IMR-90 (cell line): ENCODE measurements around the gene TMEM41A. TPM values are rescaled to one million over a fixed set of nuclear protein-coding genes. Genes with fewer than 3 reads are reported as not detected.

ENCODE experiments used
- ATAC-seq: fragments of 200-7000 bp; cut with Tn5 transposase; 2 replicates; pipeline ENCODE4 v1.9.1; 2020; ENCODE audit warnings: low read depth, mild to moderate bottlenecking, moderate library complexity
- BruUV-seq: library from RNA; stranded (reverse); fragments of 400-500 nt; replicated peaks from 2 replicates; lab custom pipeline; 2021; lab: Mats Ljungman, UMichigan
- CTCF ChIA-PET: fragments of 300-600 bp; formaldehyde crosslinking; extraction: SDS; loops from one replicate; lab custom pipeline; 2021; ENCODE audit warnings: antibody characterized with exemption; lab: Yijun Ruan, JAX
- POLR2A ChIA-PET: fragments of 300-600 bp; sonication (Branson Sonifier 250); formaldehyde crosslinking; loops from one replicate; lab custom pipeline; 2022; ENCODE audit warnings: antibody characterized with exemption; ENCODE audit not compliant: unreplicated experiment; lab: Charles Lee
- DNase-seq: peaks from one replicate; pipeline ENCODE4 v3.0.0; 2013
- H2AFZ ChIP-seq: replicated peaks from 2 replicates; pipeline ENCODE3; 2013; ENCODE audit warnings: low read length, mild to moderate bottlenecking; ENCODE audit not compliant: poor library complexity
- H2AK5ac ChIP-seq: 2 replicates; pipeline ENCODE4 v1.6.1; 2013; ENCODE audit warnings: low read depth, low read length, inconsistent platforms
- H2AK9ac ChIP-seq: replicated peaks from 2 replicates; pipeline ENCODE3; 2013; ENCODE audit warnings: mild to moderate bottlenecking, low read depth, low read length, moderate library complexity; ENCODE audit not compliant: poor library complexity
- H2BK120ac ChIP-seq: 2 replicates; pipeline ENCODE4 v1.6.1; 2013; ENCODE audit warnings: low read depth, low read length, inconsistent platforms
- H2BK15ac ChIP-seq: 3 replicates; pipeline ENCODE4 v1.6.1; 2013; ENCODE audit warnings: low read depth, low read length, inconsistent platforms
- H2BK20ac ChIP-seq: 2 replicates; pipeline ENCODE4 v1.6.1; 2013; ENCODE audit warnings: low read depth, mild to moderate bottlenecking, inconsistent platforms, low read length, moderate library complexity
- H2BK5ac ChIP-seq: 2 replicates; pipeline ENCODE4 v1.6.1; 2013; ENCODE audit warnings: mild to moderate bottlenecking, low read depth, low read length, inconsistent platforms; ENCODE audit not compliant: poor library complexity, severe bottlenecking
- H3K14ac ChIP-seq: replicated peaks from 2 replicates; pipeline ENCODE4 v1.6.1; 2013; ENCODE audit warnings: low read depth, low read length, inconsistent platforms
- H3K18ac ChIP-seq: 2 replicates; pipeline ENCODE4 v1.6.1; 2013; ENCODE audit warnings: low read depth, low read length, control low read depth
- H3K23ac ChIP-seq: 2 replicates; pipeline ENCODE4 v1.6.1; 2013; ENCODE audit warnings: low read depth, low read length, inconsistent platforms
- H3K27ac ChIP-seq: 2 replicates; pipeline ENCODE4 v1.5.1; 2013; ENCODE audit warnings: mild to moderate bottlenecking, control low read depth, low read length; ENCODE audit not compliant: insufficient read depth
- H3K27me3 ChIP-seq: 2 replicates; pipeline ENCODE4 v1.6.1; 2013; ENCODE audit warnings: low read length; ENCODE audit not compliant: control insufficient read depth, insufficient read depth
- H3K36me3 ChIP-seq: 2 replicates; pipeline ENCODE4 v1.6.1; 2013; ENCODE audit warnings: low read length, mixed read lengths; ENCODE audit not compliant: control insufficient read depth, insufficient read depth
- H3K4ac ChIP-seq: 2 replicates; pipeline ENCODE4 v1.6.1; 2013; ENCODE audit warnings: low read depth, low read length, inconsistent platforms
- H3K4me1 ChIP-seq: 2 replicates; pipeline ENCODE4 v1.6.1; 2013; ENCODE audit warnings: low read length, mixed read lengths; ENCODE audit not compliant: control insufficient read depth, insufficient read depth
- H3K4me2 ChIP-seq: 2 replicates; pipeline ENCODE4 v1.6.1; 2013; ENCODE audit warnings: low read depth, mild to moderate bottlenecking, control low read depth, low read length, moderate library complexity
- H3K4me3 ChIP-seq: 2 replicates; pipeline ENCODE4 v1.5.1; 2013; ENCODE audit warnings: low read depth, mild to moderate bottlenecking, control low read depth, low read length, moderate library complexity; ENCODE audit not compliant: insufficient read depth
- H3K56ac ChIP-seq: 2 replicates; pipeline ENCODE4 v1.6.1; 2013; ENCODE audit warnings: low read length, inconsistent platforms; ENCODE audit not compliant: insufficient read depth; ENCODE audit errors: extremely low read depth
- H3K79me1 ChIP-seq, 2 experiments: 2 replicates each; pipeline ENCODE4 v1.6.1; 2013; ENCODE audit warnings: low read length in 2 of 2, inconsistent platforms in 1 of 2, low read depth in 1 of 2
- H3K9ac ChIP-seq: 2 replicates; pipeline ENCODE4 v1.6.1; 2013; ENCODE audit warnings: low read depth, low read length, control low read depth
- H3K9me1 ChIP-seq: 2 replicates; pipeline ENCODE4 v1.6.1; 2013; ENCODE audit warnings: low read length, inconsistent platforms; ENCODE audit not compliant: insufficient read depth
- H3K9me3 ChIP-seq: 2 replicates; pipeline ENCODE4 v1.6.1; 2013; ENCODE audit warnings: low read length; ENCODE audit not compliant: control insufficient read depth, insufficient read depth
- H4K20me1 ChIP-seq: 2 replicates; pipeline ENCODE4 v1.6.1; 2013; ENCODE audit warnings: low read length, inconsistent platforms; ENCODE audit not compliant: insufficient read depth
- H4K5ac ChIP-seq: 2 replicates; pipeline ENCODE4 v1.6.1; 2013; ENCODE audit warnings: mild to moderate bottlenecking, low read depth, low read length, control low read depth
- H4K8ac ChIP-seq, 2 experiments: 2 replicates each; pipeline ENCODE4 v1.6.1; 2013; ENCODE audit warnings: low read depth in 2 of 2, low read length in 2 of 2, control low read depth in 1 of 2, inconsistent platforms in 1 of 2
- H4K91ac ChIP-seq: 2 replicates; pipeline ENCODE4 v1.6.1; 2013; ENCODE audit warnings: low read depth, low read length, inconsistent platforms; ENCODE audit not compliant: insufficient read depth
- BHLHE40 ChIP-seq: fragments of 150-350 bp; IDR thresholded peaks from 2 replicates; pipeline ENCODE4 v1.6.1; 2016; ENCODE audit warnings: mild to moderate bottlenecking, low read depth, low read length
- CEBPB ChIP-seq: IDR thresholded peaks from 2 replicates; pipeline ENCODE4 v1.6.1; 2012; ENCODE audit warnings: low read depth, low read length, improper control_type of control experiment
- CHD1 ChIP-seq: IDR thresholded peaks from 2 replicates; pipeline ENCODE4 v1.6.1; 2012; ENCODE audit warnings: low read depth, low read length, improper control_type of control experiment
- FOS ChIP-seq: fragments of 150-350 bp; IDR thresholded peaks from 2 replicates; pipeline ENCODE4 v1.6.1; 2016; ENCODE audit warnings: low read depth, low read length
- MAFK ChIP-seq: IDR thresholded peaks from 2 replicates; pipeline ENCODE4 v1.6.1; 2012; ENCODE audit warnings: low read depth, low read length, improper control_type of control experiment
- MAZ ChIP-seq: IDR thresholded peaks from 2 replicates; pipeline ENCODE4 v1.6.1; 2012; ENCODE audit warnings: low read depth, mild to moderate bottlenecking, low read length, improper control_type of control experiment, moderate library complexity, borderline replicate concordance
- MXI1 ChIP-seq: IDR thresholded peaks from 2 replicates; pipeline ENCODE4 v1.6.1; 2012; ENCODE audit warnings: low read depth, mild to moderate bottlenecking, low read length, moderate library complexity, borderline replicate concordance
- NFE2L2 ChIP-seq: fragments of 150-350 bp; IDR thresholded peaks from 2 replicates; pipeline ENCODE4 v1.6.1; 2016; ENCODE audit warnings: low read depth, mild to moderate bottlenecking, low read length
- POLR2A ChIP-seq: IDR thresholded peaks from 2 replicates; pipeline ENCODE4 v1.6.1; 2012; ENCODE audit warnings: mild to moderate bottlenecking, low read depth, low read length
- RAD21 ChIP-seq: IDR thresholded peaks from 2 replicates; pipeline ENCODE4 v1.6.1; 2012; ENCODE audit warnings: low read length, improper control_type of control experiment
- RCOR1 ChIP-seq: IDR thresholded peaks from 2 replicates; pipeline ENCODE4 v1.6.1; 2012; ENCODE audit warnings: mild to moderate bottlenecking, low read length, improper control_type of control experiment; ENCODE audit not compliant: insufficient replicate concordance
- RFX5 ChIP-seq: IDR thresholded peaks from 2 replicates; pipeline ENCODE4 v1.8.0; 2012; ENCODE audit warnings: low read depth, mild to moderate bottlenecking, low read length, moderate library complexity
- WGBS, 2 experiments: methylation state at CpG; one replicate each; pipeline versions ENCODE4 v1.1.5 to v1.1.7; 2013; ENCODE audit warnings: missing lambda C conversion rate in 2 of 2; ENCODE audit not compliant: insufficient read length in 1 of 2; ENCODE audit errors: extremely low coverage in 2 of 2; 5-methylcytosine and 5-hydroxymethylcytosine counted together
- dilution Hi-C: fragments of 300-500 bp; cut with HindIII; formaldehyde crosslinking; loops from one replicate; pipeline ENCODE4 v1.14.3; 2018; ENCODE audit warnings: low sequenced_read_pairs; ENCODE audit not compliant: unreplicated experiment
- in situ Hi-C: fragments of 300-500 bp; cut with MboI; formaldehyde crosslinking; loops from 3 replicates; pipeline ENCODE4 v1.14.3; 2019; ENCODE audit warnings: low sequenced_read_pairs, inconsistent platforms, mixed read lengths
- intact Hi-C: fragments of 100-400 bp; cut with micrococcal nuclease; formaldehyde crosslinking; loops from 2 replicates; pipeline ENCODE4 v1.10.0; 2022
- polyA plus RNA-seq, 3 experiments: library from polyadenylated mRNA; depleted of rRNA; stranded (reverse); fragments of >200 nt; gene quantifications; 2 replicates each; pipeline ENCODE4 v1.2.3, GENCODE V29; 2012; ENCODE audit warnings: low replicate concordance in 1 of 3
- total RNA-seq: library from RNA; depleted of rRNA; stranded (reverse); fragments of >200 nt; gene quantifications from 2 replicates; pipeline ENCODE4 v1.2.3, GENCODE V29; 2012
- TF ChIP-seq, protein P1 (sequence below): fragments of 150-350 bp; IDR thresholded peaks from 2 replicates; pipeline ENCODE4 v1.6.1; 2017; ENCODE audit warnings: mild to moderate bottlenecking, antibody characterized with exemption, low read length, low read depth
- TF ChIP-seq, protein P2 (sequence below): fragments of 150-350 bp; IDR thresholded peaks from 2 replicates; pipeline ENCODE4 v1.6.1; 2016; ENCODE audit warnings: low read depth, mild to moderate bottlenecking, low read length, moderate library complexity, borderline replicate concordance
- TF ChIP-seq, protein P3 (sequence below): conservative IDR thresholded peaks from 2 replicates; pipeline ENCODE4 v1.5.1; 2012; ENCODE audit warnings: mild to moderate bottlenecking, low read depth, low read length, improper control_type of control experiment

Gene TMEM41A
- total and polyA plus RNA-seq, 2 of the 4 experiments (the other 2 are of a cell fraction), result 10.6 to 12.5 TPM

DNA sequence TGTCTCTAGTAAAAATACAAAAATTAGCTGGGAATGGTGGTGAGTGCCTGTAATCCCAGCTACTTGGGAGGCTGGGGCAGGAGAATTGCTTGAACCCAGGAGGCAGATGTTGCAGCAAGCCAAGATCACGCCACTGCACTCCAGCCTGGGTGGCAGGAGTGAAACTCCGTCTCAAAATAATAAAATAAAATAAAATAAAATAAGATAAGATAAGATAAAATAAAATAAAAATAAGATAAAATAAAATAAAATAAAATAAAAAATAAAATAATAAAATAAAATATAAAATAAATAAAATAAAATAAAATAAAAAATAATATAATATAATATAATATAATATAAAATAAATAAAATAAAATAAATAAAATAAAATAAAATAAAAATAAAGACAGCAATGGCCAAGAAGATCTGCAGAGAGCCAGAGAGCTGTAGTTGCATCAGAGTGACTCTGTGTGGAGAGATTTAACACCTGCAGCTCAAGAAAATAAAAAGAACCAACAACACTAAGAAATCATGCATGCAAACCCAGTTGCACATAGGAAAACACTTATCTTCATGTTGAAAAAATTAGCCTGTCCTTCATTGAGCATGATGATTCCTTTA lies 27.6 kb upstream of the TMEM41A start:
- Histone ChIP-seq H3K9ac (no peak overlapping the region), H3K4ac (no peak overlapping the region), H4K20me1 (no peaks in the 10 kb centered on the region), H3K18ac (no peak overlapping the region), H3K79me1 (no peaks in the 10 kb centered on the region), H3K23ac (no peak overlapping the region), H4K91ac (no peak overlapping the region), H2BK5ac (no peak overlapping the region), H2AFZ (no peak overlapping the region), H4K8ac (no peak overlapping the region), H2AK9ac (no peak overlapping the region), H3K4me2 (no peak overlapping the region), H3K4me3 (no peak overlapping the region), H3K14ac (no peak overlapping the region), H3K27me3 (peaks cover 8% of the 10 kb centered on the region), H3K56ac (no peak overlapping the region), H3K9me3 (no peaks in the 10 kb centered on the region), H2AK5ac (no peak overlapping the region), H2BK15ac (no peak overlapping the region), H4K5ac (no peak overlapping the region), H2BK20ac (no peak overlapping the region), H3K36me3 (no peaks in the 10 kb centered on the region), H3K4me1 (no peaks in the 10 kb centered on the region), H3K9me1 (no peaks in the 10 kb centered on the region), H2BK120ac (no peak overlapping the region), H3K27ac (no peak overlapping the region)
- no TSS peak for BruUV-seq
- intact Hi-C loops, result no loop called here
- WGBS, 2 experiments, result no CpG with 5 or more reads among the region's 2 CpGs
- dilution Hi-C loops, result no loop called here
- in situ Hi-C loops, result no loop called here
- DNase-seq, result no peak
- ChIA-PET POLR2A (no interaction called here), CTCF (no interaction called here)
- TF ChIP-seq CEBPB (no peak), MAFK (no peak), NFE2L2 (no peak), MXI1 (no peak), RCOR1 (no peak), BHLHE40 (no peak), RFX5 (no peak), FOS (no peak), MAZ (no peak), CHD1 (no peak), POLR2A (no peak), RAD21 (no peak)
- TF ChIP-seq, protein P1, sequence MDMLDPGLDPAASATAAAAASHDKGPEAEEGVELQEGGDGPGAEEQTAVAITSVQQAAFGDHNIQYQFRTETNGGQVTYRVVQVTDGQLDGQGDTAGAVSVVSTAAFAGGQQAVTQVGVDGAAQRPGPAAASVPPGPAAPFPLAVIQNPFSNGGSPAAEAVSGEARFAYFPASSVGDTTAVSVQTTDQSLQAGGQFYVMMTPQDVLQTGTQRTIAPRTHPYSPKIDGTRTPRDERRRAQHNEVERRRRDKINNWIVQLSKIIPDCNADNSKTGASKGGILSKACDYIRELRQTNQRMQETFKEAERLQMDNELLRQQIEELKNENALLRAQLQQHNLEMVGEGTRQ, result no peak
- TF ChIP-seq, protein P2, sequence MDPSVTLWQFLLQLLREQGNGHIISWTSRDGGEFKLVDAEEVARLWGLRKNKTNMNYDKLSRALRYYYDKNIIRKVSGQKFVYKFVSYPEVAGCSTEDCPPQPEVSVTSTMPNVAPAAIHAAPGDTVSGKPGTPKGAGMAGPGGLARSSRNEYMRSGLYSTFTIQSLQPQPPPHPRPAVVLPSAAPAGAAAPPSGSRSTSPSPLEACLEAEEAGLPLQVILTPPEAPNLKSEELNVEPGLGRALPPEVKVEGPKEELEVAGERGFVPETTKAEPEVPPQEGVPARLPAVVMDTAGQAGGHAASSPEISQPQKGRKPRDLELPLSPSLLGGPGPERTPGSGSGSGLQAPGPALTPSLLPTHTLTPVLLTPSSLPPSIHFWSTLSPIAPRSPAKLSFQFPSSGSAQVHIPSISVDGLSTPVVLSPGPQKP, result no peak
- TF ChIP-seq, protein P3, sequence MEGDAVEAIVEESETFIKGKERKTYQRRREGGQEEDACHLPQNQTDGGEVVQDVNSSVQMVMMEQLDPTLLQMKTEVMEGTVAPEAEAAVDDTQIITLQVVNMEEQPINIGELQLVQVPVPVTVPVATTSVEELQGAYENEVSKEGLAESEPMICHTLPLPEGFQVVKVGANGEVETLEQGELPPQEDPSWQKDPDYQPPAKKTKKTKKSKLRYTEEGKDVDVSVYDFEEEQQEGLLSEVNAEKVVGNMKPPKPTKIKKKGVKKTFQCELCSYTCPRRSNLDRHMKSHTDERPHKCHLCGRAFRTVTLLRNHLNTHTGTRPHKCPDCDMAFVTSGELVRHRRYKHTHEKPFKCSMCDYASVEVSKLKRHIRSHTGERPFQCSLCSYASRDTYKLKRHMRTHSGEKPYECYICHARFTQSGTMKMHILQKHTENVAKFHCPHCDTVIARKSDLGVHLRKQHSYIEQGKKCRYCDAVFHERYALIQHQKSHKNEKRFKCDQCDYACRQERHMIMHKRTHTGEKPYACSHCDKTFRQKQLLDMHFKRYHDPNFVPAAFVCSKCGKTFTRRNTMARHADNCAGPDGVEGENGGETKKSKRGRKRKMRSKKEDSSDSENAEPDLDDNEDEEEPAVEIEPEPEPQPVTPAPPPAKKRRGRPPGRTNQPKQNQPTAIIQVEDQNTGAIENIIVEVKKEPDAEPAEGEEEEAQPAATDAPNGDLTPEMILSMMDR, result no peak
- no peak for ATAC-seq
